GM19351 (cell line): ENCODE results near the gene NADSYN1.
"Not testable (repeated sequence)": the region's sequence is repeated elsewhere in the genome, so short reads cannot be mapped to it uniquely, and the experiment has no call there.

Experiments
- ATAC-seq: cut with Tn5 transposase; IDR thresholded peaks from one replicate; pipeline ENCODE4 v1.9.1; 2021; ENCODE audit warnings: mild to moderate bottlenecking, moderate library complexity; ENCODE audit not compliant: unreplicated experiment

The NADSYN1 gene

GRCh38 chr11:71518506-71519471 lies 65.8 kb downstream of the NADSYN1 start:
- no peak for ATAC-seq

DNA sequence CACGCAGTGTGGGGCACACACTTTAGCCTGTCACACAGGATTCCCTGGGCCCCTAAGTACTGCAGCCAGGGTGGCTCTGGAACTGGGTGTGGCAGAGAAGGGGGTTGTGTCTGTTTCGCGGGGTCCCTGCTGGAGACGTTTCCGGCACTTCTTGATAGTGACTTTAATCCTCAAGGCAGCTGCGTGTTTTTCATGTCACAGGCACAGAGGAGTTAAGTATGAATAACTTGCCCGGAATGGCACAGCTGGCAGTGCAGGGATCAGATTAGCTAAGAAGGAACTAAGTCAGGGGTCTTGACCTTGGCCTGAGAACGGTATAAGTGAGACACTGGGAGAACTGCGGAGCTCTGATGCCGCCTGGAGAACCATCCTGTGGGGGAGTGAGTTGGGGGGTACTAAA lies 66.5 kb downstream of the NADSYN1 start:
- no peak for ATAC-seq

DNA sequence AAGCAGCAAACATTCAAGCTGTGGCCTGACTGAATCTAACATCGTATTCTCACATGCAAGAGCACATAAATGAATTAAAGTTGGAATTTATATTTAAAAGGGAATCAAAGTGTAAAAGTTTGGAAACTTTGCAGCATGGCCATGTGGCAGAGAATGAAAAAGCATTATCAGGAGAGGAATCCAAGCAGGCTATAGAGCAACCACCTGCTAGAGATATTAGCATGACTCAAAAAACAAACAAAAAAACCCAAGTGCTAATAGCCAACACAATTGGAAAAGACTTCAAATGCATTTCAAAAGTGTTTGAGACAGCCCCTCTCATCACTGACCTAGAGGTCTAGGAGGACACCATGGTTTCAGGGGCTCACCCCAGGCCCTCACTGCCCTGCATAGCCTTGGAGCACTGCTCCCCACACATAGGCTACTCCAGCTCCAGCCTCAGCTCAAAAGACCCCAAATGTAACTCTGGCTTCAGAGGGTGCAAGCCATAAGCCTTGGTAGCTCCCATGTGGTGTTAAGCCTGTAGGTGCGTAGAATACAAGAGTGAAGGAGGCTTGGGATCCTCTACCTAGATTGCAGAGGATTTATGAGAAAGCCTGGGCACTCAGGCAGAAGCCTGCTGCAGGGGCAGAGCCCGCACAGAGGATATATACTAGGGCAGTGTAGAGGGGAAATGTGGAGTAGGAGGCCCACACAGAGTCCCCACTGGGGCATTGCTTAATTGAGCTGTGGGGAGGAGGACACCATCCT lies 72.4 kb downstream of the NADSYN1 start:
- ATAC-seq: no peak

DNA sequence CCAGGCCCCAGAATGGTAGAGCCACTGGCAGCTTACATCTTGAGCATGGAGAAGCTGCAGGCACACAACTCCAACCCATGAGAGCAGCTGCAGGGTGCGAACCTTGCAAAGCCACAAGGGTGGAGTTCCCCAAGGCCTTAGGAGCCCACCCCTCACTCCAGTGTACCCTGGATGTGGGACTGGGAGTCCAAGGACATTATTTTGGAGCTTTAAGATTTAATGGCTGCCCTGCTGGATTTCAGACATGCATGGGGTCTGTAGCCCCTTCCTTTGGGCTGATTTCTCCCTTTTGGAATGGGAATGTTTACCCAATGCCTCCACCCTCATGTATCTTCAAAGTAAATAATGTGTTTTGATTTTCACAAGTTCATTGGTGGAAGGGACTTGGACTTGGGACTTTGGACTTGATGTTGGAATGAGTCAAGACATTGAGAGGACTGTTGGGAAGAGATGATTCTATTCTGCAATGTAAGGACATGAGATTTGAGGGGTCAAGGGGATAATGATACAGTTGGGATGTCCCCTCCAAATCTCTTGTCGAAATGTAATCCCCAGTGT lies 73.0 kb downstream of the NADSYN1 start:
- ATAC-seq: no peak

- not testable (repeated sequence) for ATAC-seq
These were observed 74.0 kb downstream of the NADSYN1 start, which contains the start of gene KRTAP5-7 for GRCh38 chr11:71526796-71527575. TSS of gene KRTAP5-7 (plus strand) at chr11:71527267. CDS start at chr11:71527301, 34 bp downstream.

DNA sequence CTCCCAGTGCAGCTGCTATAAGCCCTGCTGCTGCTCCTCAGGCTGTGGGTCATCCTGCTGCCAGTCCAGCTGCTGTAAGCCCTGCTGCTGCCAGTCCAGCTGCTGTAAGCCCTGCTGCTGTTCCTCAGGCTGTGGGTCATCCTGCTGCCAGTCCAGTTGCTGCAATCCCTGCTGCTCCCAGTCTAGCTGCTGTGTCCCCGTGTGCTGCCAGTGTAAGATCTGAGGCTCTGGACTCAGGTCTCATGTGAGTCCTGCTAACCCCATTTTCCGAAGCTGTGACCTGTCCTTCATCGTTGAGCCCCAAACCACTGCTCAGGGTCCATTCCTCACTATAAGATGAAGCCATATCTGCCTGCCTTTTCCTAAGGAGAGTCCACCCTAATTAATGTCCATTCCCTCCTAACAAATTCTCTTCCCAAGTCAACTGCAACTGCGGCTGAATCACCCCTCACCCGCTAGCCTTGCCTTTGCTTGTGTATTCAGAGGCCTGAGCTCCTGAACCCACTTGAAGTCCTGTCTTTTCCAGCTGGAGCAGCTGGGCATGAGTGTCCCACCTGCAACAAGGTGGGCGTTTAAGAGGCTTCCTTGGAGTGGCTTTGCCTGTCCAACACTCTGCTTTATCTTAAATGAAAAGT lies 74.7 kb downstream of the NADSYN1 start:
- no peak for ATAC-seq

- no peak for ATAC-seq
These were observed 77.6 kb downstream of the NADSYN1 start for GRCh38 chr11:71530602-71531001.

DNA sequence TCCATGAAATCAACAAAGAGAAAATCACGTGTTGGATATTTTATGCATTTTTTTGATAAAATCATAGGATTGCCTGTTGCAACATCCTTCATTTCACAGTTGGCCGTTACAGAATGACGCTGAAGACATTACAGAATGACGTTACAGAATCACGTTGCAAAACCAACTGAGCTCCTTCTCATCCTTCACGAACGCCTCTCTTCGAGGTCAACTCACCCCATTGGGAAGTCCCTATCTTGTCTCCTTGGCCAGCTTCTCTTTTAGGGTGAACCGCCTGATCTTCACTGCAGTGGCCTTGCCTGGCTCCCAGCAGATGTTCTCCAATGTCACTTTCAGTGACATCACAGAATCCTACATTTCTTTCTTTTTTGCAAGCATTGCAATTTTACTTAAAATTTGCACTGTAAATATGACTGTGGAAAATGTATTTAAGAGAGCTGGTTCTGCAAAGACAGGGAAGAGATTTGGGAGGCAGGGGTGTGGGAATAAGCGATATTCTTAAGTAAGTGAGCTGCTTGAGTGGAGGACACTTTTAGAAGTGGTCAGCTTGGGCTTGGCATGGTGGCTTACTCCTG lies 79.1 kb downstream of the NADSYN1 start:
- no peak for ATAC-seq

GRCh38 chr11:71534711-71535608 lies 82.0 kb downstream of the NADSYN1 start:
- not testable (repeated sequence) for ATAC-seq

DNA sequence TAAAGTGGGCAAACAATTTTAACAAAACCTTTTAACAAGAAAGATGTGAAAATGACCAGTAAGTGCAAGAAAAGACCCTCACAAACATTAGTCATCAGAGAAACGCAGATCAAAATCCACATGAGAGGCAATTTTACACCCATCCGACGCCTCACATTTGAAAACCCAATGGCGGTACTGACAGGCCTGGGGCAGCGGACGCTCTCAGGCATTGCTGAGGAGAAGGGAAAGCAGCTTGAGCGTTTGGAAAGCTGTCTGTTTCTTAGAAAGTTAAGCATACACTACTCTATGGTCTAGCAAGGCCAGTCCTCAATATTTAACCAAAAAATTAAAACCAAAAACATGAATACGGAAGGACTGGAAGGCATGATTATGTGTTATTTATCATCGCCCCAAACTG lies 82.8 kb downstream of the NADSYN1 start:
- no peak for ATAC-seq

GRCh38 chr11:71537537-71537936 lies 84.5 kb downstream of the NADSYN1 start:
- no peak for ATAC-seq

GRCh38 chr11:71537977-71538665 lies 85.1 kb downstream of the NADSYN1 start, which contains the start of gene KRTAP5-8:
TSS of gene KRTAP5-8 (plus strand) at chr11:71538025. CDS start at chr11:71538056, 31 bp downstream.
- ATAC-seq: not testable (repeated sequence)

DNA sequence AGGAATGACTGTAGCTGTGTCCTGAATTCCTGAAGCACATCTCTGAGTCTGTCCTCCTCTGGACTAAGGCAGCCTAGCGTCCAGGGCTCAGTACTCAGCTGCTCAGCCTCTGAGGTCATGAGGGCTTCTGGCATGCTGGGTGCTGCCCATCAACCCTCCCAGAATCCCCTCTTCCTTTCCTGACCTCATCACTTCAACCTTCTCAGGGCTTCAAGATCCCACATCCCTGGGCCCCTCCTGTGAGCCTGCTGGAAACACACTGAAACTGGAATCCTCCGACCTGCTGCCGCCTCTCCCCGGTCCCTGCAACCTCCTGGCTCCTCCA lies 85.6 kb downstream of the NADSYN1 start:
- ATAC-seq: no peak

DNA sequence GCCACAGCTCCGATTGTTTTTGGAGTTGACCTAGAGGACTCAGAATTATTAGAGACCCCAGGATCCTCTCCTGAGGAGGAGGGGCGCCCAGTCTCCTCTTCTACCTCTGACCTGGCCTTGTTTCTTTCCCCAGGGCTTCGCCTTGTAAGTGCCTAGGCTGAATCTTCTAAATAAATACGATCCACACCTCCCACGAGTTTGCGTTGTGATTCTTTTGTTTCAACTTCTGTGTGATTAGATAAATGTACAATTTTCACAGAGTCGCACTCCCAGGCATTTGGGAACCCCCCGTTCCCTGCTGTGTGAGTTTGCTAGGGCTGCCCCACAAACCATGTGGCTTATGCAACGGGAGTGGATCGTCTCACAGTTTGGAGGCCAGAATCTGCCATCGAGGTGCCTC lies 86.0 kb downstream of the NADSYN1 start:
- no peak for ATAC-seq

- peak; percentile 47 for ATAC-seq
These were observed 87.0 kb downstream of the NADSYN1 start for GRCh38 chr11:71539971-71540370.

GRCh38 chr11:71540521-71541304 lies 87.7 kb downstream of the NADSYN1 start:
- ATAC-seq: peak; percentile 57

GRCh38 chr11:71542382-71542781 lies 89.4 kb downstream of the NADSYN1 start:
- no peak for ATAC-seq
